NCI-H748 (cell line): Measurements from ENCODE around the gene CALML6.

Experiments
- DNase-seq: peaks from one replicate; lab custom pipeline; 2025; ENCODE audit not compliant: unreplicated experiment; lab: John Stamatoyannopoulos, UW

The CALML6 gene

GRCh38 chr1:1941868-1942752 is 27.1 kb downstream of the CALML6 start:
- no peak for DNase-seq

GRCh38 chr1:1942753-1943656 is 27.9 kb downstream of the CALML6 start:
- no peak for DNase-seq

- peak; percentile 70 for DNase-seq
These were observed 28.9 kb downstream of the CALML6 start for GRCh38 chr1:1943834-1944570.

GRCh38 chr1:1945782-1946393 is 30.8 kb downstream of the CALML6 start:
- no peak for DNase-seq

- no peak for DNase-seq
These were observed 31.5 kb downstream of the CALML6 start for GRCh38 chr1:1946540-1946939.

- peak; percentile 60 for DNase-seq
These were observed 32.4 kb downstream of the CALML6 start for GRCh38 chr1:1947493-1947892.

GRCh38 chr1:1948783-1949182 is 33.7 kb downstream of the CALML6 start:
- no peak for DNase-seq

GRCh38 chr1:1950940-1951339 is 35.9 kb downstream of the CALML6 start:
- DNase-seq: no peak

- no peak for DNase-seq
These were observed 39.0 kb downstream of the CALML6 start for GRCh38 chr1:1954015-1954414.

- DNase-seq: peak; percentile 8
These were observed 39.9 kb downstream of the CALML6 start for GRCh38 chr1:1954831-1955441.

- DNase-seq: no peak
These were observed 40.6 kb downstream of the CALML6 start for GRCh38 chr1:1955621-1956094.

- DNase-seq: no peak
These were observed 41.0 kb downstream of the CALML6 start for GRCh38 chr1:1956101-1956500.

- no peak for DNase-seq
These were observed 41.8 kb downstream of the CALML6 start for GRCh38 chr1:1956586-1957532.

- DNase-seq: no peak
These were observed 42.5 kb downstream of the CALML6 start for GRCh38 chr1:1957533-1957961.

GRCh38 chr1:1958071-1958541 is 43.0 kb downstream of the CALML6 start:
- DNase-seq: no peak

- DNase-seq: no peak
These were observed 44.4 kb downstream of the CALML6 start for GRCh38 chr1:1959459-1959839.

GRCh38 chr1:1959840-1960479 is 44.9 kb downstream of the CALML6 start:
- DNase-seq: peak; percentile 75

GRCh38 chr1:1960480-1961196 is 45.6 kb downstream of the CALML6 start:
- DNase-seq: no peak
